CD4-positive, alpha-beta T cell treated with Interleukin-4 for 1 hour (primary cell): ENCODE results near the gene AVPR2.

Experiments used
- DNase-seq, 2 donors: peaks; one replicate each; pipeline ENCODE4 v3.0.0-alpha.2; 2020 to 2022

AVPR2 gene

GRCh38 chrX:153903991-153904957 is at the start of gene AVPR2:
AVPR2 (plus strand) TSS chrX:153904673; CDS start chrX:153905146, 473 bp downstream.
- no peak for DNase-seq

DNA sequence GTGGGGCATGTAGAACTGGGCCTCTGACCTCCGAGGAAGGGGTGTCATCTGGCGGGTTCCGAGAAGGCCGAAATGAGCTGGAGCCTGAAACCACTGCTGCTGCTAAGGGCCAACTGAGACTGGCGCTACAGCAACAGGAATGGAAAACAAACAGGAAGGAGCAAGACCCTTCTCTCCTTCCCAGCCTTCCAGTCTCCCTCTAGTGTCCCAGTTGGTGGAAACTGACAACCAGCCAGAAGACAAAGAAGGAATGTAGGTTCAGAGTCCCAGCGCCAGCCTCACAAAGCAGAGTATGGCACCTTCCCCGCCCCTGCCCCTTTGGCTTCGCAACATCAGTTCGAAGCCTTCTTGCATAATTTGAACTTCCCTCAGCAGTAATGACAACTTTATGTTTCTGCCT is 49.8 kb upstream of the AVPR2 start:
- no peak for DNase-seq

GRCh38 chrX:153857348-153857903 is 47.0 kb upstream of the AVPR2 start:
- no peak for DNase-seq

DNA sequence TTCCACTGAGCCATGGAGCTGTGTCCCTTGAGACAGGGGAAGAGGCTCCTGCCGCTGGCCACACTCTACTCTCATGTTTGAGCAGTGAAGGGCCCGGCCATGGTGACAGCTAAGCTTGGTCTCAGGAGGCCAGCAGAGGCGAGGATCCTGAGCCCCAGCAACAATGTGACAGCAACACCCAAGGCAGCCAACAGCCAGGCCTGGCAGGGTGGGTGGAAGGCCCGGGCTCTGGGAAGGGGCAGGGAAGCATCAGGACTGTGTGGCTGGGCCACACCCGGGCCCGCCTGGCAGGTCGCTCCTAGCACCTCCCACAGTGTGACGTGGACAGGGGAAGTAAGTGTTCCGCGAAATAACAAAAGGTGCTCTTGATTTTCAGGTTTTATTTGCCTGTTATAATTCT is 43.3 kb upstream of the AVPR2 start:
- DNase-seq: no peak

GRCh38 chrX:153861733-153862310 is 42.7 kb upstream of the AVPR2 start:
- DNase-seq: no peak

GRCh38 chrX:153862369-153863250 is 41.9 kb upstream of the AVPR2 start:
- no peak for DNase-seq

DNA sequence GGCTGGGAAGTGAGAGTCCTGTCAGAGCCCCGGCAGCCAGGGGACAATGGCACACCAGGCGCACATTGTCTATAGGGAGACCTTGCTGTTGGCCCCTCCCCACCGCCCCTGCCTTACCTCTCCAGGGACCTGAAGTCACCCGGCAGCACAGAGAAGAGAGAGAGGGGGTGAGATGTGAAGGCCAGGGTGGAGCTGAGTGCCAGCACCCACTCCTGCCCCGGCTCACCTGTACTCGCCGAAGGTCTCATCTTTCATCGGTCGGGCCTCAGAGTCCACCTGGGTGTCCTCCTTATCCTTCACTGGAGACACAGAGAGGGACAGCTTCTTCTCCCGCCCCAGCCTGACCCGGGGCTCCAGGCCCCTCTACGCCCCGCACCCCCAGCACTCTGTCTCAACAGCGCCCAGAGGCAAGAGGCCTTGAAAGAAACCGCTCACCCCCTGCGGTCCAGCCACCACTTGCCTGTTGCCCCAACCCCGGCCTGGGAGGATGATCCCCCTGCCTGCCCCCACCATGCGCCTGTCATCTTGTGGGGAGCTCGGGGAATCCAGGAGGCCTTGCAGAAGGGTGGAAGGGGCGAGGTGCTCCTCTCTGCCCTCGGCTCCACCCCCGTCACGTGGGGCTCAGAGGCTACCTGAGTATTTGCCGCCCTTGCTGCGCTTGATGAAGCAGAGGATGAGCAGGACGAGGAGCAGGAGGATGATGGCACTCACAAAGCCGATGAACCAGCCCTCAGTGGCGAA is 41.1 kb upstream of the AVPR2 start:
- DNase-seq: no peak

DNA sequence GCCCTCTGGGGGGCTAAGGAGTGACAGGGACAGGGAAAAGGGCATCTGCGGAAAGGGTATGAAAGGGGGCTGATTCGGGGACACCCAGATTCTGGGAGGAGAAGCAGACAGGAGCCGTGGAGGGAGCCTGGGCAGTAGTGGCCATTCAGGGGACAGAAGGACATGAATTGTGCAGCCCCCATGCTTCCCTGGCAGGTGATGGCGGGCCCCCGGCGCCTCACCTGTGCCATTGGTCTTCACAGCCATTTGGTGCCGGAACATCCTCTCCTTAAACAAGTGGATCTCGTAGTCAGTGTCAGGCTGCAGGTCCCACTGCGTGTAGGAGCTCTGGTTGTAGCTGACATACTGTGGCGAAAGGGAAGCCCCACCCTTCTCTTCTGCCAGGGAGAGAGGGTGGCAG is 40.4 kb upstream of the AVPR2 start:
- no peak for DNase-seq

- no peak for DNase-seq
Measured at GRCh38 chrX:153864561-153865320, 39.7 kb upstream of the AVPR2 start.

- DNase-seq: no peak
Measured at GRCh38 chrX:153865321-153865580, 39.2 kb upstream of the AVPR2 start.

DNA sequence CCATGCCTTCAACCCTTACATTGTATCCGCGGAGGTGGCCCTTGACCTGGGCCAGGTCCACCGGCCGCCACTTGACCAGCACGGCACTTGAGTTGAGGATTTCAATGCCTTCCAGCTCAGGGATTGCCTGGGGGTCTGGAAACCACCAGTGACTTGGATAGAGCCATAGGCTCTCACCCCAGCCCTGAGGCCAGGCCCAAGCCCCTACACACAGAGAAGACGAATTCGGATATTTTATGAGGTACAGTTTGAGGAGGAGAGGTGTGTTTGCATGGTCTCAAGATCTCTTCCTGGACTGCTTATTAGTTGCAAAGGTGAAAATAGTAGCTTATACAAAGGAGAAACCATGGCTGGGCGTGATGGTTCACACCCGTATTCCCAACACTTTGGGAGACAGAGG is 38.8 kb upstream of the AVPR2 start:
- DNase-seq: no peak

- DNase-seq: no peak
Measured at GRCh38 chrX:153866302-153867019, 38.0 kb upstream of the AVPR2 start.

DNA sequence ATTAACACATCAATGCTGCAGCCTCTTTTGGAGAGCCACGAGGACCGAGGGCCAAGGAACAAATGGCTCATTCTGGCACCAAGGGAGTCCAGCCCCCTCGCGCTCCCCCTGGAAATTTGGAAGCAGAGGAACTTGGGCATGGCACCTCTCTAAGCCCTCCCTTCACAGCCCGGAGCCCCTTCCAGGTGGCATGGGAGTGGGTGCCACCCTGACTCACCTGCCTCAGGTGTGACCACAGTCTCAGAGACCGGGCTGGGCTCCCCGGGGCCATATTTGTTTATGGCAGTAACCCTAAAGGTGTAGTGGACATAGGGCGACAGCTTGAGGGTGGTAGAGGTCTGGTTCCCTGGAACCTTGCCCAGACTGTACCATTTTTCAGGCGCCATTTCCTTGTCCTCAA is 37.3 kb upstream of the AVPR2 start:
- DNase-seq: no peak

DNA sequence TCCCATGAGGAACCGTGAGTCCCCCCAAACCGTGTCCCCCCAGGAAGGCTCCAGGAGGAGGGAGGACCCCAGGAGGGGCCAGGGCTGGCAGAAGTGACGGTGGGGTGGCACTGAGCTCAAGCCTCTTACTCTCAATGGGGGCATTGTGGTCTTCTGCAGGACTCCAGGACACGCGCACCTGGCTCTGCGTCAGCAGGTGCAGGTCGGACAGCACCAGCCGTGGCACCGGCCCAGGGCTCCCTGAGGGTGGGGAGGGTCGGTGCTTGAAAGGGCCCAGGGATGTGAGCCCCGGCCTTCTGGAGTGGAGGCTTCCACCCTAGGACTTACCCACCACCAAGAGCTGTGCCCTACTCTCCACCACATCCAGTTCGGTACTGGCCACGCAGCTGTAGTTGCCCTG is 36.8 kb upstream of the AVPR2 start:
- DNase-seq: no peak

GRCh38 chrX:153868576-153869472 is 35.6 kb upstream of the AVPR2 start:
- DNase-seq: no peak

DNA sequence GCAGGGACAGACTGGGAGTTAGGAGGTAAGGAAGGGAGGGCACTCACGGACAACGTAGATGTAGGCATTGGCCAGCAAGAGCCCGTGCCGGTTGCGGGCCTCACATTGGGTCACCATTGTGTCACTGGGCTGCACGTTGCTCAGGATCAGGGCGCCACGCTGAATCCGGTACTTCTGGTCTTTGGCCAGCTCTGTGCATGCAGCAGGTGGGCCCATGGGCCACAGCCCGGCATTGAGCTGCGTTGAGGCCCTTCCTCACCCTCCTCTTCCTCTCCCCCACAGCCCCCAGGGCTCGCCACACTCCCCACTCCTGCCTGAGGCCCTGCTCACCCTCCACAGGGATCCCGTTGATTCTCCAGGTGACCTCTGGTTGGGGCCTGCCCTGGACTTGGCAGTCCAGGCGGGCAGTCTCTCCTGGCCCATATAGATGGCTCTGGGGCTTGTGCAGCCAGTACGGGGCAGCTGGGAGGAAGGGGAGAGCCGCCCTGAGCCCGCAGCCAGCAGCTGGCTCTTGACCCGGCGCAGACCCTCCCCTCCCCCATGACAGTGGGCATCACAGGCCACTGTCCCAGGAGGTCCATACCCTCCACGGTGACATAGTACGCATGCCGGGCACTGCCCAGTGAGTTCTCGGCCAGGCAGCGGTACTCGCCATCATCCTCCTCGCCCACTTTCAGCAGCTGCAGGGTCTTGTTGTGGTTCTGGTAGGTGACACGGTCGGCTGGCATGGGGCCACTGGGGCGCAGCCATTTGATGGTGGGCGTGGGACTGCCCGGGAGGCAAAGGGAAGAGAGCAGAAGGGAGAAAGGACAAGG is 34.8 kb upstream of the AVPR2 start:
- DNase-seq: no peak

DNA sequence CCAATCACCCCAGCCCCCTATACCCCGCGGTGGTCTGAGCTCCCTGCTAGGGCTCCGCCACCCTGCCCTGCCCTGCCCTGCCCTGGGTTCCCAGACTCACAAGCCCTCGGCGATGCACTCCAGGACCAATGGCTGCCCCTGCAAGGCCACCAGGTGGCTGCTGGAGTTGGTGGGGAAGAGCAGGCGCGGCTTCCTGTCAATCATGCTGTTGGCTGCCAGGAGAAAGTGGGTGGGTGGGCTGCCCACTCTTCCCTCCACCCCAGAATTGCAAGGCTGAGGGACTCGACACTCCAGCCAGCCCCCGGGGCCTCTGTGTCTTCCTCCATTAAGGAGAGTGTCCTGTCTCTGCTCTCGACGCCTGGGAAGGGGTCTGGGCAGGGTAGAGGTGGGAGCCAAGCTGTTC is 34.2 kb upstream of the AVPR2 start:
- DNase-seq: no peak

- DNase-seq: no peak
Measured at GRCh38 chrX:153870791-153871360, 33.6 kb upstream of the AVPR2 start.

GRCh38 chrX:153871451-153871850 is 33.0 kb upstream of the AVPR2 start:
- no peak for DNase-seq
